NCI-H2029 (cell line): ENCODE results near the gene TUBB4A.

Experiments
- DNase-seq: peaks from one replicate; lab custom pipeline; 2025; lab: John Stamatoyannopoulos, UW

The TUBB4A gene

GRCh38 chr19:6466526-6467248, 35.4 kb downstream of the TUBB4A start:
- no peak for DNase-seq

- DNase-seq, result no peak
Measured at GRCh38 chr19:6465663-6466062, 36.4 kb downstream of the TUBB4A start.

- no peak for DNase-seq
Measured at GRCh38 chr19:6465006-6465405, 37.1 kb downstream of the TUBB4A start.

GRCh38 chr19:6464070-6464873, 37.8 kb downstream of the TUBB4A start, which contains the start of gene CRB3:
TSS of gene CRB3 (plus strand) at chr19:6464271. CDS start at chr19:6464702, 431 bp downstream.
- peak; percentile 93 for DNase-seq

- DNase-seq, result peak; percentile 98
Measured at GRCh38 chr19:6460099-6460884, 41.8 kb downstream of the TUBB4A start.

- peak; percentile 52 for DNase-seq
Measured at GRCh38 chr19:6459262-6460098, 42.6 kb downstream of the TUBB4A start, which contains the start of gene SLC25A23. TSS of gene SLC25A23 (minus strand) at chr19:6459792. CDS start at chr19:6459628, 164 bp downstream.

GRCh38 chr19:6458695-6459261, 43.3 kb downstream of the TUBB4A start:
- no peak for DNase-seq

GRCh38 chr19:6457958-6458694, 44.0 kb downstream of the TUBB4A start:
- no peak for DNase-seq

GRCh38 chr19:6455924-6456323, 46.2 kb downstream of the TUBB4A start:
- no peak for DNase-seq

GRCh38 chr19:6453951-6454565, 48.1 kb downstream of the TUBB4A start:
- DNase-seq, result no peak

- no peak for DNase-seq
Measured at GRCh38 chr19:6452899-6453298, 49.2 kb downstream of the TUBB4A start.

GRCh38 chr19:6452223-6452614, 49.9 kb downstream of the TUBB4A start:
- no peak for DNase-seq

- no peak for DNase-seq
Measured at GRCh38 chr19:6451583-6452222, 50.4 kb downstream of the TUBB4A start.

- no peak for DNase-seq
Measured at GRCh38 chr19:6450166-6450565, 51.9 kb downstream of the TUBB4A start.

- DNase-seq, result no peak
Measured at GRCh38 chr19:6448045-6448444, 54.1 kb downstream of the TUBB4A start.

- no peak for DNase-seq
Measured at GRCh38 chr19:6446452-6446851, 55.7 kb downstream of the TUBB4A start.
